Colonic mucosa (tissue), 4 donors: ENCODE data around the gene SYAP1. TPM values are rescaled to one million over a fixed set of nuclear protein-coding genes. Genes with fewer than 3 reads are reported as not detected.
A peak's percentile ranks its signal among the peaks of the same experiment; 100 is the strongest.

ENCODE experiments used
- DNase-seq: peaks from one replicate; pipeline ENCODE4 v3.0.0-alpha.2; 2020
- H3K27ac ChIP-seq: fragments of 200-600 bp; one replicate; pipeline ENCODE4 v1.8.0; 2021
- H3K27me3 ChIP-seq: fragments of 200-600 bp; one replicate; pipeline ENCODE4 v1.8.0; 2021
- H3K36me3 ChIP-seq: fragments of 200-600 bp; one replicate; pipeline ENCODE4 v1.8.0; 2021
- H3K4me1 ChIP-seq: fragments of 200-600 bp; one replicate; pipeline ENCODE4 v1.8.0; 2021; ENCODE audit warnings: mild to moderate bottlenecking
- H3K4me3 ChIP-seq: fragments of 200-600 bp; one replicate; pipeline ENCODE4 v1.8.0; 2021
- H3K9ac ChIP-seq, 2 donors: one replicate each; pipeline ENCODE4 v1.7.0; 2013; ENCODE audit warnings: control low read depth in 2 of 2, low read depth in 2 of 2, low read length in 2 of 2
- H3K9me3 ChIP-seq: fragments of 200-600 bp; one replicate; pipeline ENCODE4 v1.8.0; 2021
- intact Hi-C: fragments of 100-400 bp; cut with DNase I; formaldehyde crosslinking; loops from one replicate; pipeline ENCODE4 v1.14.1; 2022
- total RNA-seq, 2 donors: library from RNA; stranded (reverse); fragmentation: NEBNext Ultra II Directional in 1 of 2; extraction: Animal tissue kit (Norgen Biotek cat#: 25700) in 1 of 2; gene quantifications; one replicate each; pipeline ENCODE4 v1.2.1, GENCODE V29; 2021
- TF ChIP-seq, protein P1 (sequence below): fragments of 200-600 bp; IDR thresholded peaks from one replicate; pipeline ENCODE4 v1.8.0; 2022; ENCODE audit warnings: antibody characterized with exemption, mild to moderate bottlenecking
- donor health status: healthy.
- donor health status: DM: no; HTN: no; CAD: no.
- donor health status: DM: no; HTN: no; CAD: no.

The SYAP1 gene
- total RNA-seq, 2 donors from 2014 or later, result 45.8 to 63.5 TPM

- no peaks in the 10 kb centered on the region for H3K27me3 ChIP-seq
- H3K4me1 ChIP-seq, result peaks cover 10% of the 10 kb centered on the region
- no peaks in the 10 kb centered on the region for H3K36me3 ChIP-seq
- peak overlapping the region; percentile 68 to 87 for H3K9ac ChIP-seq
- intact Hi-C loops, result loop anchor here (10.0 kb wide), 1 partner anchor 62 kb away; no protein-coding TSS in a partner anchor
- H3K4me3 ChIP-seq, result peak overlapping the region; percentile 86
- peak overlapping the region; percentile 55 for H3K27ac ChIP-seq
- no peak for DNase-seq
- TF ChIP-seq, protein P1, sequence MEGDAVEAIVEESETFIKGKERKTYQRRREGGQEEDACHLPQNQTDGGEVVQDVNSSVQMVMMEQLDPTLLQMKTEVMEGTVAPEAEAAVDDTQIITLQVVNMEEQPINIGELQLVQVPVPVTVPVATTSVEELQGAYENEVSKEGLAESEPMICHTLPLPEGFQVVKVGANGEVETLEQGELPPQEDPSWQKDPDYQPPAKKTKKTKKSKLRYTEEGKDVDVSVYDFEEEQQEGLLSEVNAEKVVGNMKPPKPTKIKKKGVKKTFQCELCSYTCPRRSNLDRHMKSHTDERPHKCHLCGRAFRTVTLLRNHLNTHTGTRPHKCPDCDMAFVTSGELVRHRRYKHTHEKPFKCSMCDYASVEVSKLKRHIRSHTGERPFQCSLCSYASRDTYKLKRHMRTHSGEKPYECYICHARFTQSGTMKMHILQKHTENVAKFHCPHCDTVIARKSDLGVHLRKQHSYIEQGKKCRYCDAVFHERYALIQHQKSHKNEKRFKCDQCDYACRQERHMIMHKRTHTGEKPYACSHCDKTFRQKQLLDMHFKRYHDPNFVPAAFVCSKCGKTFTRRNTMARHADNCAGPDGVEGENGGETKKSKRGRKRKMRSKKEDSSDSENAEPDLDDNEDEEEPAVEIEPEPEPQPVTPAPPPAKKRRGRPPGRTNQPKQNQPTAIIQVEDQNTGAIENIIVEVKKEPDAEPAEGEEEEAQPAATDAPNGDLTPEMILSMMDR, result no peak
- H3K9me3 ChIP-seq, result no peaks in the 10 kb centered on the region
Measured at GRCh38 chrX:16786791-16787735, 67.7 kb downstream of the SYAP1 start.

DNA sequence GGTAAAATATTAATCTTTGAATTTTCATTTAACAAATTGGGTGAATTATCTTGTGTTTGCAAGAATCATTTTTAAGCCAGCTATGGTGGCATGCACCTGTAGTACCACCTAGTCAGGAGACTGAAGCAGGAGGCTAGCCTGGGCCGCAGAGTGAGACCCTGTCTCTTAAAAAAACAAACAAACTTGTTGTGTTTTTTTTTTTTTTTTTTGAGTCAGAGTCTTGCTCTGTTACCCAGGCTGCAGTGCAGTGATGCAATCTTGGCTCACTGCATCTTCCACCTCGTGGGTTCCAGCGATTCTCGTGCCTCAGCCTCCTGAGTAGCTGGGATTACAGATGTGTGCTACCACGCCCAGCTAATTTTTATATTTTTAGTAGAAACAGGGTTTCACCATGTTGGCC lies 69.1 kb downstream of the SYAP1 start:
- TF ChIP-seq, protein P1, result no peak
- H3K27ac ChIP-seq, result no peak overlapping the region
- no peak for DNase-seq
- no peak overlapping the region for H3K9ac ChIP-seq
- no peaks in the 10 kb centered on the region for H3K9me3 ChIP-seq
- H3K36me3 ChIP-seq, result no peaks in the 10 kb centered on the region
- H3K27me3 ChIP-seq, result no peaks in the 10 kb centered on the region
- no peak overlapping the region for H3K4me3 ChIP-seq
- intact Hi-C loops, result loop anchor here (10.0 kb wide), 1 partner anchor 64 kb away; no protein-coding TSS in a partner anchor
- H3K4me1 ChIP-seq, result peaks cover 10% of the 10 kb centered on the region

DNA sequence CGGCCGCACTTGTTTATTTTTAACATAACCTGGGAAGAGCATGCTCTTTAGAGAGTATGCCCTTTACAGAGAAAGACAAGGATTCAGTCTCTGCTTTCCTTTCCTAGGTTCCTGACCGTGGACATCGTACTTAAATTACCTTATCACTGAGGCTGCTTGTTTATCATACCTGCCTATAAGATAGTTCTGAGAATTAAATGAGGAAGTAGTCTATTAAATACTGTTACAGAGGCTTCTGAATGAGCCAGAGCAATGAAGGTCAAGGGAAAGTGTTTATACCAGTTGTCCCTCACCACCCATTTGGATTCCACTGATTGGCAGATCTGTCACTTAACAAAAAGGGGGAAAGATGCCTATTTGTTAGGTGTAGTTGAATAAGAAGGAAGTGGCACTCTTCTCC lies 76.9 kb downstream of the SYAP1 start:
- no peak for DNase-seq
- H3K9me3 ChIP-seq, result no peaks in the 10 kb centered on the region
- intact Hi-C loops, result no loop called here
- no peak overlapping the region for H3K27ac ChIP-seq
- no peak overlapping the region for H3K9ac ChIP-seq
- H3K4me1 ChIP-seq, result no peaks in the 10 kb centered on the region
- no peaks in the 10 kb centered on the region for H3K36me3 ChIP-seq
- no peak overlapping the region for H3K4me3 ChIP-seq
- TF ChIP-seq, protein P1, result no peak
- no peaks in the 10 kb centered on the region for H3K27me3 ChIP-seq

DNA sequence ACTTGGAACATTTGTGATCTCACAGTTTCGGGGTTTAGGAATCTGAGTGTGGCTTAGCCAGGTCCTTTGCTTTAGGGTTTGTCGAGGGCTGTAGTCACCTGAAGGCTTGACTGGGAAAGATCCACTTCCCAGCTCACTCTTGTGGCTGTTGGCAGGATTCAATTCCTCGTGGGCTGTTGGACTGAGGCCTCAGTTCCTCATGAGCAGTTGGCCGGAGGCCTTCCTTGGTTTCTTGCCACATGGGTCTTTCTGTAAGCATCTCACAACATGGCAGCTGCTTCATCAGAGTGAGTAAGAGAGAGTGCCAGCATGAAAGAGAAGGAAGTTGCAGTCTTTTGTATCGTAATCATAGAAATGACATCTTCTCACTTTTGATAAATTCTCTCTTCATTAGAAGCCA lies 77.9 kb downstream of the SYAP1 start:
- TF ChIP-seq, protein P1, result no peak
- Histone ChIP-seq H3K36me3 (no peaks in the 10 kb centered on the region), H3K27ac (no peak overlapping the region), H3K4me1 (no peaks in the 10 kb centered on the region), H3K9ac (no peak overlapping the region), H3K4me3 (no peak overlapping the region), H3K9me3 (no peaks in the 10 kb centered on the region), H3K27me3 (no peaks in the 10 kb centered on the region)
- DNase-seq, result no peak
- intact Hi-C loops, result no loop called here

GRCh38 chrX:16797841-16798240 lies 78.4 kb downstream of the SYAP1 start:
- Histone ChIP-seq H3K9me3 (no peaks in the 10 kb centered on the region), H3K4me3 (no peak overlapping the region), H3K36me3 (no peaks in the 10 kb centered on the region), H3K27ac (no peak overlapping the region), H3K4me1 (no peaks in the 10 kb centered on the region), H3K9ac (no peak overlapping the region), H3K27me3 (no peaks in the 10 kb centered on the region)
- DNase-seq, result no peak
- intact Hi-C loops, result no loop called here
- TF ChIP-seq, protein P1, result no peak
